Mesothelial cell of epicardium (in vitro differentiated cells): ENCODE data around the gene LYRM7. TPM values are rescaled to one million over a fixed set of nuclear protein-coding genes. Genes with fewer than 3 reads are reported as not detected.
A peak's percentile ranks its signal among the peaks of the same experiment; 100 is the strongest.

ENCODE experiments used
- DNase-seq, 2 experiments: peaks; one replicate each; pipeline ENCODE4 v3.0.0; 2021; ENCODE audit warnings: low spot score in 2 of 2; ENCODE audit not compliant: unreplicated experiment in 2 of 2
- H3K27ac Mint-ChIP-seq: 2 replicates; pipeline ENCODE4 v1.8.0; 2021; ENCODE audit warnings: mixed read lengths
- H3K27me3 Mint-ChIP-seq: 2 replicates; pipeline ENCODE4 v1.8.0; 2021; ENCODE audit warnings: low read depth, mixed read lengths
- H3K36me3 Mint-ChIP-seq: 2 replicates; pipeline ENCODE4 v1.8.0; 2021; ENCODE audit warnings: mixed read lengths
- H3K4me1 Mint-ChIP-seq: 2 replicates; pipeline ENCODE4 v1.8.0; 2021; ENCODE audit warnings: mixed read lengths
- H3K4me3 Mint-ChIP-seq: 2 replicates; pipeline ENCODE4 v1.8.0; 2021; ENCODE audit warnings: mild to moderate bottlenecking, moderate library complexity, mixed read lengths
- H3K9me3 Mint-ChIP-seq: 2 replicates; pipeline ENCODE4 v1.8.0; 2021; ENCODE audit warnings: mixed read lengths
- total RNA-seq: library from RNA; stranded (reverse); gene quantifications from 3 replicates; pipeline ENCODE4 v1.2.1, GENCODE V29; 2021
- TF ChIP-seq, protein P1 (sequence below): fragments of 200-600 bp; sonication (generic); IDR thresholded peaks from one replicate; pipeline ENCODE4 v1.5.0; 2021; ENCODE audit warnings: antibody characterized with exemption; ENCODE audit not compliant: unreplicated experiment

Gene LYRM7
- total RNA-seq, 1 donor from 2014 or later = 8.6 TPM

DNA sequence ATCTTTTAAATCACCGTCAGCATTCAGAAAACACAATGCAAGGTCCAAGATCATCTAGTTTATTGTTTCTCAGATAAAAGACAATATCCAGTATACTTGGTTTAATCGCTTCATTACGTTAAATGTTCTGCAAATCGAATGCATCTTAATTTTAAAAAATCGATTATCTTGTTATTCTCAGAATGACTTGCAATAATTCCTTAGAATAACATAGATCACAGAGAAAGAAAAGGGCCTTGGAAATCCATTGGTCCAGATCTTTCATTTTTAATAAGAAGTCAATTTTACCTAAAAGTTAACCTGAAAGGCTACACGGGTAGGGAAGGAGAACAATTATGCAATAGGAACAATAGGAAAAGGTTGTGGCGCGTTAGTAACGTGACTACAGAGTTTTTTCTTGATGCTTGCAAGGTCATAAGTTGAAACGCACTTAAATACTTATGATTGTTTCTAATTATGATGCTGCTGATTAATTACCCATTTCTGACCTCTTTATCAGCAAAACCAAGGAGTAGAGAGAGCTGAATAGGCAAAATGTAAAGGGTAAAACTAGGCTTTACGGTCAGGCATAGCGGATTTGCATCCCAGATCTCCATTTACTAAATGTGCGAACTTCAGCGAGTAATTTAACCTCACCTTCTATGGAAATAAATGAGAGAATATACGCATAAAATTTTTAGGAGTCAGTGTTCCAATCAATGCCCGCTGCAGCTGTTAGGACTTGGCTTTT lies 769 bp upstream of the LYRM7 start:
- H3K4me1 Mint-ChIP-seq = peaks cover 27% of the 10 kb centered on the region
- H3K27ac Mint-ChIP-seq = peak overlapping the region; percentile 93
- DNase-seq = no peak
- no peaks in the 10 kb centered on the region for H3K27me3 Mint-ChIP-seq
- H3K4me3 Mint-ChIP-seq = peak overlapping the region; percentile 96
- no peaks in the 10 kb centered on the region for H3K9me3 Mint-ChIP-seq
- TF ChIP-seq, protein P1, sequence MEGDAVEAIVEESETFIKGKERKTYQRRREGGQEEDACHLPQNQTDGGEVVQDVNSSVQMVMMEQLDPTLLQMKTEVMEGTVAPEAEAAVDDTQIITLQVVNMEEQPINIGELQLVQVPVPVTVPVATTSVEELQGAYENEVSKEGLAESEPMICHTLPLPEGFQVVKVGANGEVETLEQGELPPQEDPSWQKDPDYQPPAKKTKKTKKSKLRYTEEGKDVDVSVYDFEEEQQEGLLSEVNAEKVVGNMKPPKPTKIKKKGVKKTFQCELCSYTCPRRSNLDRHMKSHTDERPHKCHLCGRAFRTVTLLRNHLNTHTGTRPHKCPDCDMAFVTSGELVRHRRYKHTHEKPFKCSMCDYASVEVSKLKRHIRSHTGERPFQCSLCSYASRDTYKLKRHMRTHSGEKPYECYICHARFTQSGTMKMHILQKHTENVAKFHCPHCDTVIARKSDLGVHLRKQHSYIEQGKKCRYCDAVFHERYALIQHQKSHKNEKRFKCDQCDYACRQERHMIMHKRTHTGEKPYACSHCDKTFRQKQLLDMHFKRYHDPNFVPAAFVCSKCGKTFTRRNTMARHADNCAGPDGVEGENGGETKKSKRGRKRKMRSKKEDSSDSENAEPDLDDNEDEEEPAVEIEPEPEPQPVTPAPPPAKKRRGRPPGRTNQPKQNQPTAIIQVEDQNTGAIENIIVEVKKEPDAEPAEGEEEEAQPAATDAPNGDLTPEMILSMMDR = no peak
- H3K36me3 Mint-ChIP-seq = no peaks in the 10 kb centered on the region

DNA sequence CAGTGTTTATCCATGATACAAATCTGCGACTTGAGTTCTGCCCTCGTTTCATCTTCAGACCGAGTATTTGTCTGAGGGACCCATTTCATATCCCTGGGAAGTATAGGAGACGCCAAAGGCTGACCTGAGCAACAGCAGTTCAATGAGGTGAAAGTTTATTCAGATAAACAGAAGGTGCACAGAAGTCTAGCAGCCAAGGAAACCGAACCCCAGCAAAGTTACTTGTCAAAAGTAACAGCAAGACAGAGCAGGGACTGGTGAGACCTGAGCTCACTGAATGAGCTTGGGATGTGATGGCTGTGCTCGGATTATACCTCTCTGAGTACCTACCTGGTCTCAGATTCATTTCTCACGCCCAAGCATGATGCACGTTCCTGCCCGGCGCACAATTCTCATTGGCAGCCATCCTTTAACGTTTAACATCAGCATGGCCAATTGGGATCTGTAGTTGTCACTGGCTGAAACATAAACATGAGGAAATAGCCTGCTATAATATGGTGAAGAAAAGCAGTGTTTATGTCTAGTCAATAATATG lies 599 bp downstream of the LYRM7 start:
- Mint-ChIP-seq H3K4me1 (peaks cover 19% of the 10 kb centered on the region), H3K4me3 (peak overlapping the region; percentile 96), H3K9me3 (no peaks in the 10 kb centered on the region), H3K27ac (peak overlapping the region; percentile 93), H3K27me3 (no peaks in the 10 kb centered on the region), H3K36me3 (no peaks in the 10 kb centered on the region)
- TF ChIP-seq, protein P1 = no peak
- no peak for DNase-seq

DNA sequence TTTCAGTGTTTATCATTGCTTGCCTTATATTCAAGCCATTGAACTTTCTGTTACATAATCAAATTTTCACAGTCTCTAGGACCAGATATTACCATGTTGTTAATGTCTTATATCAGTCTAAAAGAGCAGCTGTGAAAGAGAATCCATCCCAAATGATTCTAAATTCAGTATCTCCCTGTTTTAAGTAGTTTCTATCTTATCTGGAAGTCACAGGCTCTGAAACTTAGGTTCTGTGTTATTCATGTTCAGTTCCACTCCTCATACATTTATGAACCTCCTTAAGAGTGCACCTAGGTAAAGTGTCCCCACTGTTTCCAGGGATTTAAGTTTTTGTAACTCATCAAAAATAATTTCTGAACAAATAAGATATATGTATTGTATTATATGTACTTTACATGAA lies 9.7 kb downstream of the LYRM7 start:
- Mint-ChIP-seq H3K4me3 (no peak overlapping the region), H3K4me1 (no peaks in the 10 kb centered on the region), H3K9me3 (no peaks in the 10 kb centered on the region), H3K36me3 (no peaks in the 10 kb centered on the region), H3K27me3 (no peaks in the 10 kb centered on the region), H3K27ac (no peak overlapping the region)
- DNase-seq = no peak
- TF ChIP-seq, protein P1 = no peak

DNA sequence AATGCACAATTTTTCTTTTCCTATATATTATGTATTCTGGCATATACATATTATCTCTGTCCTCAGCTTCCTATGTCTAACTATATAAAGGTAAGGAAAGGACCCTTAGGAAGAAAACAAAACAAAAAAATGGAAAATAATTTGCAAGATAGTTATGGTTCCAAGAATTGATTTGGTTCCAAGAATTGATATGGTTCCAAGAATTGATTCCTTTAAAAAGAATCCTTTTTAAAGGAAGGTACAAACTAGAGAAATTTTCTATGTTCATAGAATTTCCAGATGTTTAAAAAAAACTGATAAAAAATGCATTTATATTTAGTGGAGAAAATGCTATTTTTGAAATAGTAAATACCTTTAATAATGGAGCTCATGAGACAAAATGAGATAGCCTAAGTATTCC lies 12.1 kb downstream of the LYRM7 start:
- H3K27me3 Mint-ChIP-seq = no peaks in the 10 kb centered on the region
- no peak overlapping the region for H3K27ac Mint-ChIP-seq
- TF ChIP-seq, protein P1 = no peak
- DNase-seq = no peak
- no peaks in the 10 kb centered on the region for H3K4me1 Mint-ChIP-seq
- H3K4me3 Mint-ChIP-seq = no peak overlapping the region
- H3K36me3 Mint-ChIP-seq = no peaks in the 10 kb centered on the region
- H3K9me3 Mint-ChIP-seq = no peaks in the 10 kb centered on the region

DNA sequence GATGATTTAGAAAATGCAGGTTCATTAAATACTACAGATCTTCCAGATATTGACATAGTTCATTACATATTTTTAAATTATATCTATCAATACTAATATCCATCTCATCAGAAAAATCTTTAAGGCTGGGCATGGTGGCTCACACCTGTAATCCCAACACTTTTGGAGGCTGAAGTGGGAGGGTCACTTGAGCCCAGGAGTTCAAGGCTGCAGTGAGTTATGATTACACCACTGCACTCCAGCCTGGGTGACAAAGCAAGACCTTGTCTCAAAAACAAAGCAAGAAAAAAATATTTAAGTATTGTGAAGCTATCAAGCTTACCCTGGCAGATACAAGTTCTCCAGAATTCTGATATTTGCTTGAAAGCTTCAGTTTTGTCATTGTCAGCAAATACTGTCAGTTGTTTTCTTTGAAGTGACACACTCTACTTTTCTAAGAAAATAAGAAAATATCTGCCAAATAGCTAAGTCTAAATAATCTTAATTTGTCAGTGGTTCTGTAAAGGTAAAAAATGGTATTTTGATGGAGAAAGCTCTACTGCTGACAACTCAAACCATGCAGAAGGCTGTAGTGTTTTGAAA lies 14.9 kb downstream of the LYRM7 start:
- no peaks in the 10 kb centered on the region for H3K9me3 Mint-ChIP-seq
- H3K27me3 Mint-ChIP-seq = no peaks in the 10 kb centered on the region
- no peak overlapping the region for H3K27ac Mint-ChIP-seq
- no peaks in the 10 kb centered on the region for H3K4me1 Mint-ChIP-seq
- TF ChIP-seq, protein P1 = no peak
- H3K4me3 Mint-ChIP-seq = no peak overlapping the region
- DNase-seq = no peak
- peaks cover 7% of the 10 kb centered on the region for H3K36me3 Mint-ChIP-seq
